ENCODE measurements around the gene USP16. TPM values are rescaled to one million over a fixed set of nuclear protein-coding genes. Genes with fewer than 3 reads are reported as not detected.

USP16 gene
- total RNA-seq, 1 donor from 2014 or later: 33.4 TPM

DNA sequence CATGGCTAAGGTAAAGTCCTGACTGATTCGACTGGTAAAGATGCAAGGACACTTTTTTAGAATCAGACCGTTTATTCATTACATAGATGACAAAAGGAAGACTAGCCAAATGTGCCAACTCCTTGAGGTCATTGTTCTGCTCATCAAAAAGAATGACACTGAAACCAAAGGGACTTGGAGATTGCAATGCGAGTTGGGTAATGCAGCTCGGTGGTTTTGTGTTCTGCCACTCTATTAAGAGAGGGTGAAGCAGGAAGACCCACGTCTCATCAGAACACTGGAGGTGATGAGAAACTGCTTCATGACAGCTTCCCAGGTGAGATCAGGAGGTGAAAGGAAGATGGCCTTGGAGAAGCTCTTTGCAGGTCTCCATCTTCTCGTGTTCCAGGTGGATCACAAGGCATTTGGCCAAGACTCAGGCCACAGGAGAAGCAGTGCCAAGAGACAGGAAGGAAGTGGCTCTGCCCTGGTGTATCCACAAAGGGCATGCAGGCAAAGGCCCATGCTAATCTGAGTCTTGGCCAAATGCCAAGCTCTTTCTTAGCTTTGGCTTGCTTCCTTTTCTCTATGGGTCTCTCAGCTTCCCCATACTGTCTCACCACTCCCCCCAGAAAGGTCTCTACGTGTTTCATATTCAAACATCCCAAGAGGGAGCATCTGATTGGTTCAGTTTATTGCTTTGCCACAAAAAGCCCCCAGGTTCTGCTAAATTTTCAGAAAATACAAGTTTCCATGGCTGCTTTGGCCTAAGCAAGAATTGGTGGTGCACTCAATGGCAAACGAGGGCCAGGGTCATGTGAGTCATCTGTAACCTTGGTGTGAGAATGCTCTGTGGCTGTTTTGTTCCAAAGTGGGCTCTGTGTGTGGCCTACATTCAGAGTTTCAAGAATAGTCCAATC, 54.6 kb downstream of the USP16 start:
- TF ChIP-seq, protein P1, sequence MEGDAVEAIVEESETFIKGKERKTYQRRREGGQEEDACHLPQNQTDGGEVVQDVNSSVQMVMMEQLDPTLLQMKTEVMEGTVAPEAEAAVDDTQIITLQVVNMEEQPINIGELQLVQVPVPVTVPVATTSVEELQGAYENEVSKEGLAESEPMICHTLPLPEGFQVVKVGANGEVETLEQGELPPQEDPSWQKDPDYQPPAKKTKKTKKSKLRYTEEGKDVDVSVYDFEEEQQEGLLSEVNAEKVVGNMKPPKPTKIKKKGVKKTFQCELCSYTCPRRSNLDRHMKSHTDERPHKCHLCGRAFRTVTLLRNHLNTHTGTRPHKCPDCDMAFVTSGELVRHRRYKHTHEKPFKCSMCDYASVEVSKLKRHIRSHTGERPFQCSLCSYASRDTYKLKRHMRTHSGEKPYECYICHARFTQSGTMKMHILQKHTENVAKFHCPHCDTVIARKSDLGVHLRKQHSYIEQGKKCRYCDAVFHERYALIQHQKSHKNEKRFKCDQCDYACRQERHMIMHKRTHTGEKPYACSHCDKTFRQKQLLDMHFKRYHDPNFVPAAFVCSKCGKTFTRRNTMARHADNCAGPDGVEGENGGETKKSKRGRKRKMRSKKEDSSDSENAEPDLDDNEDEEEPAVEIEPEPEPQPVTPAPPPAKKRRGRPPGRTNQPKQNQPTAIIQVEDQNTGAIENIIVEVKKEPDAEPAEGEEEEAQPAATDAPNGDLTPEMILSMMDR (IDR thresholded peaks at IDR 0.05): no peak
- ATAC-seq (peak; percentile 49 to 76), DNase-seq (peak; percentile 52)
- H3K27me3 ChIP-seq (ENCODE audit: low read depth): no peaks in the 10 kb centered on the region
- peaks cover 28% of the 10 kb centered on the region for H3K4me1 ChIP-seq
- H3K9me3 ChIP-seq: no peaks in the 10 kb centered on the region
- peak overlapping the region; percentile 50 for H3K27ac ChIP-seq
- H3K4me3 ChIP-seq: no peak overlapping the region
- H3K36me3 ChIP-seq: no peaks in the 10 kb centered on the region
- intact Hi-C loops (cut with DNase I): no loop called here

DNA sequence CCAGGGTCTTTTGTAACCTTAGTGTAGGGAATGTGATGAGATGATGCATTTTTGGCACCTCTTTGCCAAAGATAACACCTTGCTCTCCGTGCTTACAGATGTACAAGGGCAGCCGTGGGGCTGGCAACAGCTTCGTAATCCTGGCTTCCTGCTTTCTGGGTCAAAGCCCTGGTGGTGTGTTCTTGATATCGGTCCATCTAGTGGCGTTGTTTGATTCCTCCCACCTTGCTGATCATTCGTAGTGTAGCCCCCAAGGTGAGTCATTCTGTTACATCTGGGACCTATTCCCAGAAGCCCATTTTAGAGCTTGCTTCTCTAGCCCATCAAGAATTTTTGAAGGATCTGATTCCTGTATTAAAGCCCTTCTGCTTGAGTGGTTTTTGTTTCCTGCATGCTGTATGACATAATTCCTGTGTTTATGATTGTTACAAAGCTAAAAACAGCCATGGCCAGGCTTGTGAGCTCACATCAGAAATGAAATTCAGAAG, 56.0 kb downstream of the USP16 start:
- peak in 1 of 2 donors; percentile 58 for ATAC-seq
- H3K27ac ChIP-seq: peak overlapping the region; percentile 50
- no peaks in the 10 kb centered on the region for H3K36me3 ChIP-seq
- no peaks in the 10 kb centered on the region for H3K9me3 ChIP-seq
- no peaks in the 10 kb centered on the region for H3K27me3 ChIP-seq (ENCODE audit: low read depth)
- TF ChIP-seq, protein P1 (IDR thresholded peaks at IDR 0.05): no peak
- intact Hi-C loops (cut with DNase I): no loop called here
- no peak for DNase-seq
- no peak overlapping the region for H3K4me3 ChIP-seq
- H3K4me1 ChIP-seq: peaks cover 21% of the 10 kb centered on the region

DNA sequence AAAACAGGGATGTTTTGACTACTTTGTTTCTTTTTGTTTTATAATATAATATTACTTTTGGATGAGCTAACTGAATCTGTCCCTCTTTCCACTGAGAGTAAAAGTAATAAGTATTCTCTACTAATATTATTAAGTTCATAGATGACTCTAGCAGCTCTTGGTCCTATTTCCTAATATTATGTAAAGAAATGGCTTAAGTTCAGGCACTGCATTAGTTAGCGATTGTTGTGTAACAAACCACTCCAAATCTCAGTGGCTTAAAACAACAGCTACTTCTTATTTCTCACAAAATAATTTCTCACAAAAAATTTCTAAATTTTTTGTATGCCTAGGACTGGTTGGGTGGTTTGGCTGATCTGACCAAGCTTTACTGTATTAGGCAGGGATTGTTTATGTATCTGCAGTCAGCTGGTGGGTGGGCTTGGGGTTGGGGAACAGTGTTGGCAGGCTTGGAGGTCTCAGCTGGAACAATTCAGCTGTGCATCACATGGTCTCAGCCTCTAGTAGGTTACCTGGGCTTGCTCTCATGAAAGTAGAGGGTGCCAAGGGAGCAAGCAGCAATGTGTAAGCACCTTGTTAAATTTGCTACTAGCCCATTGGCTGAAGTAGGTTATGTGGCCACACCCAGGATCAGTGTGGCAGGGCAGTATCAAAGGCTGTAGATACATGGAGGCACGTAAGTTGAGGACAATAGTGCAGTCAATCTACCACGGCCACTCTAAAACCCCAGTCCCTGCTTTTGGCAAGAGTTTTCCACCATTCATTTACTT, 57.8 kb downstream of the USP16 start:
- intact Hi-C loops (cut with DNase I): no loop called here
- no peak overlapping the region for H3K4me3 ChIP-seq
- H3K4me1 ChIP-seq: peaks cover 21% of the 10 kb centered on the region
- H3K27ac ChIP-seq: no peak overlapping the region
- no peak for ATAC-seq
- no peak for DNase-seq
- TF ChIP-seq, protein P1 (IDR thresholded peaks at IDR 0.05): no peak
- no peaks in the 10 kb centered on the region for H3K9me3 ChIP-seq
- H3K27me3 ChIP-seq (ENCODE audit: low read depth): no peaks in the 10 kb centered on the region
- no peaks in the 10 kb centered on the region for H3K36me3 ChIP-seq

DNA sequence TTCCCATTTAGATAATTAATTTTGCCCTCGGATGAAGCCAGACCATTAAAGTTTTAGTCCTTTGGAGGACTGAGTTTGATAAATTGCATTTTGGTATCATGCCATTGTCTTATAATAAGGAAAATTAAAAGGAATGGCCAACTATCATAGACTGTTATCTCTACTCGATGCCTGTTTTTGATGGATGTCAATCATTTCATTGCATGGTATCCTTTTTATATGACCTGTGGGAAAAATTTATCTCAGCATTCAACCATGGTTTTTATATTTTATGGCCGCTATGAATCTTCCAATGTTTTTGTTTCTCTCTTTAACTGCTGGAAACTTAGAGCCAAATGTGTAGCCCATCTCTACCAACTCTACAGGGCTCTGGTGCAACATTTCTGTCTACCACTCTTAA, 58.8 kb downstream of the USP16 start:
- no peak overlapping the region for H3K27ac ChIP-seq
- TF ChIP-seq, protein P1 (IDR thresholded peaks at IDR 0.05): no peak
- no peak for DNase-seq
- H3K9me3 ChIP-seq: no peaks in the 10 kb centered on the region
- ATAC-seq: no peak
- H3K4me1 ChIP-seq: peaks cover 21% of the 10 kb centered on the region
- H3K36me3 ChIP-seq: no peaks in the 10 kb centered on the region
- H3K4me3 ChIP-seq: no peak overlapping the region
- no peaks in the 10 kb centered on the region for H3K27me3 ChIP-seq (ENCODE audit: low read depth)
- intact Hi-C loops (cut with DNase I): no loop called here

DNA sequence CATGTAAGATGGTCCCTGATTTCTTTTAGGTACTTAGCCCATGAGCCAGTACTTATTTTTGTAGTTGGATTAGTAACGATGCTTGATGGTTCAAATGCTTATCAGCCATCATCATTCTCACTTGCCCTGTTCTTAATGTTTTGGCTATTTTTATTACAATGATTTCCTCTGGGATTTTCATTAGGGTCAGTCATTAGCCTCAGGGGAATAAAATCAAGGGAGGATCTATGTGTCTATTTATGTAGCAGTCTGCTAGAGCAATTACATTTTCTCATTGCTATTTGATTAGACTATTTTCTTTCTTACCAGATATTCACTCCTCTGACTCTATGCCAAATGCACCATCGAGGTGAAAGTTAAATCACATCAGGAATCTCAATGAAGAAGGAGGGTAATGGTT, 59.9 kb downstream of the USP16 start:
- no peak overlapping the region for H3K27ac ChIP-seq
- H3K4me3 ChIP-seq: no peak overlapping the region
- TF ChIP-seq, protein P1 (IDR thresholded peaks at IDR 0.05): no peak
- H3K36me3 ChIP-seq: no peaks in the 10 kb centered on the region
- H3K4me1 ChIP-seq: peaks cover 17% of the 10 kb centered on the region
- H3K9me3 ChIP-seq: no peaks in the 10 kb centered on the region
- no peaks in the 10 kb centered on the region for H3K27me3 ChIP-seq (ENCODE audit: low read depth)
- ATAC-seq (no peak), DNase-seq (no peak)
- intact Hi-C loops (cut with DNase I): no loop called here
